Keratinocyte (primary cell): ENCODE measurements around the gene TCERG1L. TPM values are rescaled to one million over a fixed set of nuclear protein-coding genes. Genes with fewer than 3 reads are reported as not detected.
"Not testable (repeated sequence)": the region's sequence is repeated elsewhere in the genome, so short reads cannot be mapped to it uniquely, and the experiment has no call there.

Experiments used
- DNase-seq: peaks from one replicate; pipeline ENCODE4 v3.0.0-alpha.2; 2011; ENCODE audit warnings: low read depth, missing footprints, low spot score
- FAIRE-seq: peaks from 2 replicates; lab custom pipeline; 2011; peaks lifted over from hg19 to GRCh38; lab: Jason Lieb, UNC
- H2AFZ ChIP-seq: 2 replicates; pipeline ENCODE4 v1.6.0; 2012; ENCODE audit warnings: low read length, control low read depth, inconsistent platforms; ENCODE audit not compliant: control insufficient read depth
- H3K27ac ChIP-seq: 2 replicates; pipeline ENCODE4 v1.5.1; 2011; ENCODE audit warnings: low read length; ENCODE audit not compliant: control insufficient read depth, insufficient read depth
- H3K27me3 ChIP-seq: 3 replicates; pipeline ENCODE4 v1.6.0; 2011; ENCODE audit warnings: low read length; ENCODE audit not compliant: control insufficient read depth, insufficient read depth; ENCODE audit errors: extremely low read depth
- H3K36me3 ChIP-seq, 2 experiments: 2 replicates in 1 of 2; 3 replicates in 1 of 2; pipeline ENCODE4 v1.5.1; 2011; ENCODE audit warnings: low read length in 2 of 2, mild to moderate bottlenecking in 1 of 2; ENCODE audit not compliant: control insufficient read depth in 2 of 2, insufficient read depth in 2 of 2; ENCODE audit errors: extremely low read depth in 1 of 2
- H3K4me1 ChIP-seq: 3 replicates; pipeline ENCODE4 v1.5.1; 2011; ENCODE audit warnings: low read length; ENCODE audit not compliant: control insufficient read depth, insufficient read depth; ENCODE audit errors: extremely low read depth
- H3K4me2 ChIP-seq: 3 replicates; pipeline ENCODE4 v1.6.0; 2011; ENCODE audit warnings: low read depth, low read length; ENCODE audit not compliant: control insufficient read depth, insufficient read depth; ENCODE audit errors: extremely low read depth
- H3K4me3 ChIP-seq, 3 experiments: fragments of 200-600 bp in 1 of 3; sonication (generic) in 1 of 3; 2 replicates in 2 of 3; 3 replicates in 1 of 3; pipeline ENCODE4 v1.5.1; 2011 to 2016; ENCODE audit warnings: low read length in 3 of 3, mild to moderate bottlenecking in 3 of 3, control low read depth in 2 of 3, inconsistent platforms in 1 of 3, low read depth in 1 of 3, mixed read lengths in 1 of 3, mixed run types in 1 of 3, moderate library complexity in 1 of 3; ENCODE audit not compliant: control insufficient read depth in 2 of 3, insufficient read depth in 2 of 3; ENCODE audit errors: extremely low read depth in 1 of 3
- H3K79me2 ChIP-seq: 2 replicates; pipeline ENCODE4 v1.6.0; 2012; ENCODE audit warnings: low read length; ENCODE audit not compliant: control insufficient read depth, insufficient read depth
- H3K9ac ChIP-seq: 3 replicates; pipeline ENCODE4 v1.6.0; 2011; ENCODE audit warnings: low read length; ENCODE audit not compliant: control insufficient read depth, insufficient read depth; ENCODE audit errors: extremely low read depth
- H3K9me1 ChIP-seq: 3 replicates; pipeline ENCODE4 v1.6.0; 2011; ENCODE audit warnings: low read length; ENCODE audit not compliant: control insufficient read depth, insufficient read depth; ENCODE audit errors: extremely low read depth
- H3K9me3 ChIP-seq: 2 replicates; pipeline ENCODE4 v1.5.1; 2012; ENCODE audit warnings: low read depth, low read length; ENCODE audit not compliant: control insufficient read depth
- H4K20me1 ChIP-seq: 3 replicates; pipeline ENCODE4 v1.6.0; 2011; ENCODE audit warnings: low read length; ENCODE audit not compliant: control insufficient read depth, insufficient read depth; ENCODE audit errors: extremely low read depth
- EZH2 ChIP-seq: IDR thresholded peaks from one replicate; pipeline ENCODE4 v1.6.1; 2012; ENCODE audit warnings: inconsistent platforms, mild to moderate bottlenecking, low read length, moderate library complexity
- dilution Hi-C: fragments of 300-500 bp; cut with MboI; formaldehyde crosslinking; loops from one replicate; pipeline ENCODE4 v1.7.0; 2020; ENCODE audit warnings: low sequenced_read_pairs; ENCODE audit not compliant: extremely low pct_ligation_motif_present
- polyA plus RNA-seq, 5 experiments: library from polyadenylated mRNA; depleted of rRNA in 3 of 5; stranded (reverse) in 3 of 5; stranded (forward) in 1 of 5; unstranded in 1 of 5; fragments of >200 nt; gene quantifications; 1 replicate in 1 of 5; 2 replicates in 3 of 5; 3 replicates in 1 of 5; pipeline versions ENCODE4 v1.2.1 to v1.2.3, GENCODE V29; 2011 to 2012; ENCODE audit warnings: missing spikeins in 2 of 5, low read depth in 1 of 5, low replicate concordance in 1 of 5
- TF ChIP-seq, protein P1 (sequence below), 3 experiments: IDR thresholded peaks in 1 of 3; conservative IDR thresholded peaks in 1 of 3; optimal IDR thresholded peaks in 1 of 3; 2 replicates in 2 of 3; 3 replicates in 1 of 3; pipeline versions ENCODE3 to v1.5.1; 2011; ENCODE audit warnings: low read length in 3 of 3, mild to moderate bottlenecking in 3 of 3, moderate library complexity in 2 of 3, control low read depth in 1 of 3, inconsistent platforms in 1 of 3; ENCODE audit not compliant: insufficient read depth in 2 of 3; ENCODE audit errors: extremely low read depth in 1 of 3

The TCERG1L gene
- polyA plus RNA-seq, 1 donor (not counting 4 experiments of a cell fraction or from before 2014, with no cell fraction given), result not detected

DNA sequence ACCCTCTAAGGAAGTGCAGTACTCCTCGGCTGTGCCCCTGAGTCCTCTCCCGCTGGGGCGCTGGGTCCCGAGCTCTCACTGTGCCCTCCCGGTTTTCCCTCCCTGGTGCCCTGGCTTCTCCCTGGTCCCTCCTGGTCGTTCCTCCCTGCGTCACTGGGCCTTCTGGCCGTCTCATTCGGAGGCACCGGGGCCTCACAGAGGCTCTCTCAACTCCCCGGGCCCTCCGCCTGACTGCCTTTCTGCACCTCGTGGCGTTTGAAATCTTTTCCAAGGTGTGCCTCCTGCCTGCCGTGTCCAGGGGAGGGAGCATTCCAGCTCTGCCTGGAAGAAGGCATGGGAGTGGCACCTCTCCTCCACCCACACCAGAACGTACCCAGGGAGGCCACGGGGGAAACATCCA lies 174.3 kb downstream of the TCERG1L start:
- peaks cover 5% of the 10 kb centered on the region for H3K9me3 ChIP-seq
- no peak overlapping the region for H3K9ac ChIP-seq
- H3K4me3 ChIP-seq, result no peak overlapping the region
- H3K27me3 ChIP-seq, result no peaks in the 10 kb centered on the region
- H3K27ac ChIP-seq, result no peak overlapping the region
- no peaks in the 10 kb centered on the region for H3K4me1 ChIP-seq
- TF ChIP-seq EZH2, result no peak
- TF ChIP-seq, protein P1, sequence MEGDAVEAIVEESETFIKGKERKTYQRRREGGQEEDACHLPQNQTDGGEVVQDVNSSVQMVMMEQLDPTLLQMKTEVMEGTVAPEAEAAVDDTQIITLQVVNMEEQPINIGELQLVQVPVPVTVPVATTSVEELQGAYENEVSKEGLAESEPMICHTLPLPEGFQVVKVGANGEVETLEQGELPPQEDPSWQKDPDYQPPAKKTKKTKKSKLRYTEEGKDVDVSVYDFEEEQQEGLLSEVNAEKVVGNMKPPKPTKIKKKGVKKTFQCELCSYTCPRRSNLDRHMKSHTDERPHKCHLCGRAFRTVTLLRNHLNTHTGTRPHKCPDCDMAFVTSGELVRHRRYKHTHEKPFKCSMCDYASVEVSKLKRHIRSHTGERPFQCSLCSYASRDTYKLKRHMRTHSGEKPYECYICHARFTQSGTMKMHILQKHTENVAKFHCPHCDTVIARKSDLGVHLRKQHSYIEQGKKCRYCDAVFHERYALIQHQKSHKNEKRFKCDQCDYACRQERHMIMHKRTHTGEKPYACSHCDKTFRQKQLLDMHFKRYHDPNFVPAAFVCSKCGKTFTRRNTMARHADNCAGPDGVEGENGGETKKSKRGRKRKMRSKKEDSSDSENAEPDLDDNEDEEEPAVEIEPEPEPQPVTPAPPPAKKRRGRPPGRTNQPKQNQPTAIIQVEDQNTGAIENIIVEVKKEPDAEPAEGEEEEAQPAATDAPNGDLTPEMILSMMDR (optimal IDR thresholded peaks at IDR 0.05 in 1 of 3, IDR thresholded peaks at IDR 0.05 in 1 of 3, conservative IDR thresholded peaks at IDR 0.05 in 1 of 3; ENCODE audit: extremely low read depth in 1 of 3, insufficient read depth in 2 of 3, low read length in 3 of 3), result no peak
- no peaks in the 10 kb centered on the region for H3K79me2 ChIP-seq
- dilution Hi-C loops, result no loop called here
- H2AFZ ChIP-seq, result no peak overlapping the region
- no peaks in the 10 kb centered on the region for H3K9me1 ChIP-seq
- no peaks in the 10 kb centered on the region for H4K20me1 ChIP-seq
- DNase-seq, result no peak
- FAIRE-seq, result no peak
- H3K36me3 ChIP-seq, result no peaks in the 10 kb centered on the region
- no peak overlapping the region for H3K4me2 ChIP-seq

DNA sequence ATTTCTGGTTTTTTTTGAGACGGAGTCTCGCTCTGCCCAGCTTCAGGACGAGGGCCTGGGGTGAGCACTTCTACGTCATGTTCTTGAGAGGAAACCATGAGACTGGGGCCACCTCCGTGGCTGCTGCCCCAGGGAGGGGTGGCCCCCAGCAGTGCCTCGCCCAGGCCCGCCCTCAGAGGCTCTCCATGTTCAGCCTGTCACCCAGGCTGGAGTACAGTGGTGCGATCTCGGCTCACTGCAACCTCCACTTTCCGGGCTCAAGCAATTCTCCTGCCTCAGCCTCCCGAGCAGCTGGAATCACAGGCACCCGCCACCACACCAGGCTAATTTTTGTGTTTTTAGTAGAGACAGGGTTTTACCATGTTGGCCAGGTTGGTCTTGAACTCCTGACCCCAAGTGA lies 175.2 kb downstream of the TCERG1L start:
- H3K9me3 ChIP-seq, result not testable (repeated sequence)

DNA sequence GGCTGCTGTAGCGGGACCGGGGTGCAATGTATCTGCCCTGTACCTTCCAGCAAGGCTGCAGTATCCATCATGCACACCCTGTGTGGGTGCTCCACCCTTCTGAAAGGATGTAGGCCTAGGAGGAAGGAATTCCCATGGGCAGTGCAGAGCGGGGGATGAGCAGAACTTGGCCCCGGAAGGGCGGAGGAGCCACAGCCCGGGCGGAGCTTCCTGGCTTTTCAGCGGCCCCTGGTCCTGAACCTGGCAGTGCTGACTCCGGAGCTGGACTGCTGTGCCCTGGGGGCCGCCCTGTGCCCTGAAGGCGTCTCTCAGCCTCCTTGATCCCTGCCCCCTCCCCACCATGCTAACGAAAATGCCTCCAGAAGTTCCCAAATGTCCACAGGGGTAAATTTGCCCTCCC lies 175.8 kb downstream of the TCERG1L start:
- no peaks in the 10 kb centered on the region for H3K36me3 ChIP-seq
- H2AFZ ChIP-seq, result no peak overlapping the region
- no peaks in the 10 kb centered on the region for H3K27me3 ChIP-seq
- no peak overlapping the region for H3K27ac ChIP-seq
- no peak overlapping the region for H3K4me3 ChIP-seq
- no peak overlapping the region for H3K4me2 ChIP-seq
- H3K4me1 ChIP-seq, result no peaks in the 10 kb centered on the region
- dilution Hi-C loops, result no loop called here
- no peak for TF ChIP-seq EZH2
- TF ChIP-seq, protein P1 (optimal IDR thresholded peaks at IDR 0.05 in 1 of 3, IDR thresholded peaks at IDR 0.05 in 1 of 3, conservative IDR thresholded peaks at IDR 0.05 in 1 of 3; ENCODE audit: extremely low read depth in 1 of 3, insufficient read depth in 2 of 3, low read length in 3 of 3), result no peak
- H3K9ac ChIP-seq, result no peak overlapping the region
- no peak for FAIRE-seq
- no peaks in the 10 kb centered on the region for H3K79me2 ChIP-seq
- no peaks in the 10 kb centered on the region for H3K9me3 ChIP-seq
- no peaks in the 10 kb centered on the region for H4K20me1 ChIP-seq
- no peaks in the 10 kb centered on the region for H3K9me1 ChIP-seq
- DNase-seq, result no peak

More for the DNA sequence above, 175.2 kb downstream of the TCERG1L start:
- H3K4me2 ChIP-seq, H3K9ac ChIP-seq, DNase-seq, H3K9me1 ChIP-seq, H2AFZ ChIP-seq, H3K27ac ChIP-seq, H3K36me3 ChIP-seq, H3K79me2 ChIP-seq, FAIRE-seq, H3K27me3 ChIP-seq, H3K4me1 ChIP-seq, H4K20me1 ChIP-seq, H3K4me3 ChIP-seq, dilution Hi-C loops: not testable (repeated sequence)
